ENCODE measurements around the gene LCN2.

LCN2 gene

GRCh38 chr9:128115187-128116103 is 33.8 kb upstream of the LCN2 start:
- peak; percentile 93 for DNase-seq (ENCODE audit: low spot score)

GRCh38 chr9:128116104-128117083 is 32.9 kb upstream of the LCN2 start:
- DNase-seq (ENCODE audit: low spot score): peak; percentile 38

- peak; percentile 98 for DNase-seq (ENCODE audit: low spot score)
Measured at GRCh38 chr9:128117613-128118471, 31.4 kb upstream of the LCN2 start.

GRCh38 chr9:128118472-128118857 is 30.8 kb upstream of the LCN2 start:
- no peak for DNase-seq (ENCODE audit: low spot score)

- no peak for DNase-seq (ENCODE audit: low spot score)
Measured at GRCh38 chr9:128118971-128119665, 30.1 kb upstream of the LCN2 start.

GRCh38 chr9:128120061-128120740 is 29.1 kb upstream of the LCN2 start:
- no peak for DNase-seq (ENCODE audit: low spot score)

- no peak for DNase-seq (ENCODE audit: low spot score)
Measured at GRCh38 chr9:128120741-128121465, 28.4 kb upstream of the LCN2 start.

- DNase-seq (ENCODE audit: low spot score): no peak
Measured at GRCh38 chr9:128121466-128121810, 27.8 kb upstream of the LCN2 start.

- no peak for DNase-seq (ENCODE audit: low spot score)
Measured at GRCh38 chr9:128121924-128122808, 27.1 kb upstream of the LCN2 start.

- DNase-seq (ENCODE audit: low spot score): no peak
Measured at GRCh38 chr9:128122809-128123175, 26.5 kb upstream of the LCN2 start.

- DNase-seq (ENCODE audit: low spot score): no peak
Measured at GRCh38 chr9:128123451-128124080, 25.7 kb upstream of the LCN2 start.

GRCh38 chr9:128124451-128124850 is 24.8 kb upstream of the LCN2 start:
- no peak for DNase-seq (ENCODE audit: low spot score)

GRCh38 chr9:128124873-128125579 is 24.2 kb upstream of the LCN2 start:
- peak; percentile 72 for DNase-seq (ENCODE audit: low spot score)

- DNase-seq (ENCODE audit: low spot score): no peak
Measured at GRCh38 chr9:128125580-128126354, 23.5 kb upstream of the LCN2 start.

GRCh38 chr9:128127568-128127989 is 21.7 kb upstream of the LCN2 start, which contains the start of gene PTGES2:
Gene PTGES2, minus strand, starts transcription at chr9:128127729. Its CDS starts 12 bp downstream, at chr9:128127717.
- DNase-seq (ENCODE audit: low spot score): peak; percentile 86

- DNase-seq (ENCODE audit: low spot score): peak; percentile 90
Measured at GRCh38 chr9:128127990-128128835, 21.0 kb upstream of the LCN2 start.
